HG03045 (cell line): Measurements from ENCODE around the gene VASH1.

Source experiments
- ATAC-seq: cut with Tn5 transposase; IDR thresholded peaks from one replicate; pipeline ENCODE4 v1.9.1; 2021; ENCODE audit warnings: mild to moderate bottlenecking, moderate library complexity; ENCODE audit not compliant: unreplicated experiment

Gene VASH1

GRCh38 chr14:76742185-76742584 is 19.1 kb upstream of the VASH1 start:
- no peak for ATAC-seq

- no peak for ATAC-seq
Observed at GRCh38 chr14:76742966-76743365, 18.3 kb upstream of the VASH1 start.

GRCh38 chr14:76752744-76753143 is 8.5 kb upstream of the VASH1 start:
- no peak for ATAC-seq

GRCh38 chr14:76753541-76754198 is 7.6 kb upstream of the VASH1 start:
- ATAC-seq: no peak

- no peak for ATAC-seq
Observed at GRCh38 chr14:76754586-76754985, 6.7 kb upstream of the VASH1 start.

GRCh38 chr14:76755610-76756370 is 5.5 kb upstream of the VASH1 start:
- ATAC-seq: no peak

GRCh38 chr14:76756371-76756750 is 4.9 kb upstream of the VASH1 start:
- ATAC-seq: no peak

- ATAC-seq: no peak
Observed at GRCh38 chr14:76759589-76759988, 1.7 kb upstream of the VASH1 start.

GRCh38 chr14:76760331-76761135 is 735 bp upstream of the VASH1 start:
- no peak for ATAC-seq

- no peak for ATAC-seq
Observed at GRCh38 chr14:76761960-76762410, 717 bp downstream of the VASH1 start.

GRCh38 chr14:76762411-76763095 is 1.3 kb downstream of the VASH1 start:
- no peak for ATAC-seq

GRCh38 chr14:76763096-76764041 is 2.1 kb downstream of the VASH1 start:
- no peak for ATAC-seq

GRCh38 chr14:76765461-76765931 is 4.2 kb downstream of the VASH1 start:
- ATAC-seq: no peak

GRCh38 chr14:76767681-76768656 is 6.7 kb downstream of the VASH1 start:
- no peak for ATAC-seq

GRCh38 chr14:76768671-76769500 is 7.6 kb downstream of the VASH1 start:
- ATAC-seq: no peak

- ATAC-seq: no peak
Observed at GRCh38 chr14:76769636-76770292, 8.5 kb downstream of the VASH1 start.
